Subcutaneous adipose tissue (tissue), 4 donors: Measurements from ENCODE around the gene CHDH. TPM values are rescaled to one million over a fixed set of nuclear protein-coding genes. Genes with fewer than 3 reads are reported as not detected.

Source experiments
- total RNA-seq, 4 donors: library from RNA; depleted of rRNA; stranded (reverse); fragments of >200 nt; gene quantifications; one replicate each; pipeline ENCODE4 v1.1.0, GENCODE V29; 2016
- TF ChIP-seq, protein P1 (sequence below): fragments of 450-650 bp; IDR thresholded peaks from one replicate; pipeline ENCODE4 v1.5.1; 2016; ENCODE audit warnings: low read depth, mild to moderate bottlenecking, control low read depth, antibody characterized with exemption, moderate library complexity

Gene CHDH
- total RNA-seq, 4 donors from 2014 or later = 0.19 to 2.2 (median 0.66) TPM

DNA sequence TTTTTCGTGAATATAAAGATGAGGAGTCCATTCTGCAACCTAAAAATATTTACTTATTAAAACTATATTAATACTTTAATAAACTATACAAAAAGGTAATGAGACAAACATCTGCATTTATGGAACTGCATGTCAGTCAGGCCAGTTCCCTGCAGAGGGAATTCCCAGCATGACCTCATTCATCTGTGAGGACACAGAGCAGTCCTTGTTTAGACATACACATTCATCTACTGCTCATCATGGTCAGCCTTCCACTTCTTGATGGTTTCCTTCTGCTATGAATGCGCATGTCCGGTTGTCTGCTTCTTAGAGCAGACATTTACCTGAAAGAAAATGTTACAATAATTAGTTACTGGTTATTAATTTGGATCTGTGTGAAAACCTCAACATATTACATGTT is 39.0 kb upstream of the CHDH start:
- TF ChIP-seq, protein P1, sequence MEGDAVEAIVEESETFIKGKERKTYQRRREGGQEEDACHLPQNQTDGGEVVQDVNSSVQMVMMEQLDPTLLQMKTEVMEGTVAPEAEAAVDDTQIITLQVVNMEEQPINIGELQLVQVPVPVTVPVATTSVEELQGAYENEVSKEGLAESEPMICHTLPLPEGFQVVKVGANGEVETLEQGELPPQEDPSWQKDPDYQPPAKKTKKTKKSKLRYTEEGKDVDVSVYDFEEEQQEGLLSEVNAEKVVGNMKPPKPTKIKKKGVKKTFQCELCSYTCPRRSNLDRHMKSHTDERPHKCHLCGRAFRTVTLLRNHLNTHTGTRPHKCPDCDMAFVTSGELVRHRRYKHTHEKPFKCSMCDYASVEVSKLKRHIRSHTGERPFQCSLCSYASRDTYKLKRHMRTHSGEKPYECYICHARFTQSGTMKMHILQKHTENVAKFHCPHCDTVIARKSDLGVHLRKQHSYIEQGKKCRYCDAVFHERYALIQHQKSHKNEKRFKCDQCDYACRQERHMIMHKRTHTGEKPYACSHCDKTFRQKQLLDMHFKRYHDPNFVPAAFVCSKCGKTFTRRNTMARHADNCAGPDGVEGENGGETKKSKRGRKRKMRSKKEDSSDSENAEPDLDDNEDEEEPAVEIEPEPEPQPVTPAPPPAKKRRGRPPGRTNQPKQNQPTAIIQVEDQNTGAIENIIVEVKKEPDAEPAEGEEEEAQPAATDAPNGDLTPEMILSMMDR = no peak

- TF ChIP-seq, protein P1 = no peak
Measured at GRCh38 chr3:53884623-53885022, 38.4 kb upstream of the CHDH start.

- TF ChIP-seq, protein P1 = no peak
Measured at GRCh38 chr3:53883008-53883407, 36.8 kb upstream of the CHDH start.

- TF ChIP-seq, protein P1 = no peak
Measured at GRCh38 chr3:53881691-53882593, 35.7 kb upstream of the CHDH start, which contains the start of gene ACTR8. TSS of gene ACTR8 (minus strand) at chr3:53882152. CDS start at chr3:53882101, 51 bp downstream.

DNA sequence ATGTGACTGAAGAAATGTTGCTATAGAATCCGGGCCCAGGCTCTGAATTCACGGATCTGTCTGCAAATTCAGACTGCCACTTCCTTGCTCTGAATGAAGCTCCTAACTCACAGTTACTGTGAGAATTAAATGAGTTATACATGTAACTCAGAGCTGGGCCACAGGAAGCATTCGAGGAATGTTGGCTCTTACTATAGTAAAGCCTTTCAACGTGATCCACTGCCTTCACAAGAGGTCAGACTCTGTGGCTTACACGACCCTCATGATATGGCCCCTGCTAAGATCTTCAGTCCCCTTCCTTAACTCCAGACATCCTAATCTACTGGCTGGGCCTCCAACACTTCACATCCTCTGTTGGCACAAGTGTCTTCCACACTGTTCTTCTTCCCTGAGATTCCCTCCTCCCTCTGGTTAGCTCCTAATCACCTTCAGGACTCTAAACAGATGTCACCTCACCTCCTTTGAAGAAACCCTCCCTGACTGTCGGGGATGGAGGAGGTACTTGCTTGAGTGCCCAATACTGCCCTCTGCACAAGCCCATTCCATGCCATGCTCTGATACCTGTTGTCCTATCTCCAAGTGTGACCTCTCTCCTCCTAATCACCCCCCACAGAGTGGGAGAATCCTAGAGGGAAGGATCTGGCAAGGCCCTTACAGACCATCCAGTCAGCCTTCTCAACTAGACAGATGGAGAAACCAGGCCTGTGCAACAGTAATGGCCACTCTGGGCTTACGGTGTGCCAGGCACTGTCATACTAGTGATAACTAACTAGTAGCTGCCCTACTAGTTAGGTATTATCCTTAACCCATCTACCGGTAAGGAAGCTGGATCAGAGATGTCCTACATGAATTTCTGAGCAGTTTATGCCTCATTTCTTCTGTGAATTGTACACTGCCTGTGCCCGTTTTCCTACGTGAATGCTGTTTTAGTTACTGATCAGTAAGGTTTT is 34.5 kb upstream of the CHDH start:
- TF ChIP-seq, protein P1 = no peak

- TF ChIP-seq, protein P1 = no peak
Measured at GRCh38 chr3:53865732-53866499, 19.7 kb upstream of the CHDH start.
